Suprapubic skin (tissue), 4 donors: ENCODE results near the gene RMI1.
"Not testable (repeated sequence)": the region's sequence is repeated elsewhere in the genome, so short reads cannot be mapped to it uniquely, and the experiment has no call there.

Experiments
- EP300 ChIP-seq: sonication (generic); formaldehyde crosslinking; IDR thresholded peaks from one replicate; pipeline ENCODE4 v1.6.1; 2017; ENCODE audit warnings: antibody characterized with exemption
- POLR2A ChIP-seq, 2 donors: fragments of 450-650 bp; IDR thresholded peaks; one replicate each; pipeline ENCODE4 v1.6.1; 2017; ENCODE audit warnings: antibody characterized with exemption in 2 of 2, mild to moderate bottlenecking in 2 of 2, moderate library complexity in 2 of 2
- POLR2AphosphoS5 ChIP-seq, 3 donors: sonication (generic); formaldehyde crosslinking; IDR thresholded peaks; one replicate each; pipeline ENCODE4 v1.6.1; 2017; ENCODE audit warnings: antibody characterized with exemption in 3 of 3
- TF ChIP-seq, protein P1 (sequence below), 2 donors: fragments of 200-600 bp in 1 of 2; fragments of 450-650 bp in 1 of 2; sonication (generic) in 1 of 2; IDR thresholded peaks; one replicate each; pipeline ENCODE4 v1.5.1; 2016 to 2019; ENCODE audit warnings: antibody characterized with exemption in 2 of 2, mild to moderate bottlenecking in 1 of 2, moderate library complexity in 1 of 2

GRCh38 chr9:84041857-84042256 is 61.3 kb downstream of the RMI1 start:
- TF ChIP-seq POLR2A (IDR thresholded peaks at IDR 0.05); EP300; POLR2AphosphoS5 (IDR thresholded peaks at IDR 0.05): not testable (repeated sequence)
- TF ChIP-seq, protein P1, sequence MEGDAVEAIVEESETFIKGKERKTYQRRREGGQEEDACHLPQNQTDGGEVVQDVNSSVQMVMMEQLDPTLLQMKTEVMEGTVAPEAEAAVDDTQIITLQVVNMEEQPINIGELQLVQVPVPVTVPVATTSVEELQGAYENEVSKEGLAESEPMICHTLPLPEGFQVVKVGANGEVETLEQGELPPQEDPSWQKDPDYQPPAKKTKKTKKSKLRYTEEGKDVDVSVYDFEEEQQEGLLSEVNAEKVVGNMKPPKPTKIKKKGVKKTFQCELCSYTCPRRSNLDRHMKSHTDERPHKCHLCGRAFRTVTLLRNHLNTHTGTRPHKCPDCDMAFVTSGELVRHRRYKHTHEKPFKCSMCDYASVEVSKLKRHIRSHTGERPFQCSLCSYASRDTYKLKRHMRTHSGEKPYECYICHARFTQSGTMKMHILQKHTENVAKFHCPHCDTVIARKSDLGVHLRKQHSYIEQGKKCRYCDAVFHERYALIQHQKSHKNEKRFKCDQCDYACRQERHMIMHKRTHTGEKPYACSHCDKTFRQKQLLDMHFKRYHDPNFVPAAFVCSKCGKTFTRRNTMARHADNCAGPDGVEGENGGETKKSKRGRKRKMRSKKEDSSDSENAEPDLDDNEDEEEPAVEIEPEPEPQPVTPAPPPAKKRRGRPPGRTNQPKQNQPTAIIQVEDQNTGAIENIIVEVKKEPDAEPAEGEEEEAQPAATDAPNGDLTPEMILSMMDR (IDR thresholded peaks at IDR 0.05): not testable (repeated sequence)
